HepG2 (cell line): Measurements from ENCODE around the gene ASB3. TPM values are rescaled to one million over a fixed set of nuclear protein-coding genes. Genes with fewer than 3 reads are reported as not detected.

Experiments
- ATAC-seq: fragments of 200-7000 bp; cut with Tn5 transposase; 3 replicates; pipeline ENCODE4 v1.9.1; 2020; ENCODE audit warnings: mild to moderate bottlenecking, moderate library complexity
- BruUV-seq: library from RNA; stranded (reverse); fragments of 400-500 nt; replicated peaks from 2 replicates; lab custom pipeline; 2021; lab: Mats Ljungman, UMichigan
- CTCF ChIA-PET: fragments of 300-600 bp; formaldehyde crosslinking; extraction: SDS; loops from one replicate; lab custom pipeline; 2021; ENCODE audit warnings: low total read pairs, inconsistent platforms, low intra/inter-chr PET ratio; lab: Yijun Ruan, JAX
- POLR2A ChIA-PET: fragments of 350-600 bp; sonication (Branson Sonifier 250); formaldehyde crosslinking; loops from one replicate; lab custom pipeline; 2020; ENCODE audit warnings: antibody characterized with exemption, inconsistent platforms; lab: Yijun Ruan, JAX
- DNase-seq: peaks from one replicate; pipeline ENCODE4 v3.0.0-alpha.2; 2015; ENCODE audit warnings: low spot score
- FAIRE-seq: peaks from 3 replicates; lab custom pipeline; 2011; peaks lifted over from hg19 to GRCh38; lab: Jason Lieb, UNC
- H2AFZ ChIP-seq: one replicate; pipeline ENCODE4 v1.6.1; 2011; ENCODE audit warnings: low read length, inconsistent platforms
- H3K27ac ChIP-seq: fragments of 300-600 bp; 3 replicates; pipeline ENCODE4 v1.8.0; 2011; ENCODE audit warnings: mixed run types, mild to moderate bottlenecking, mixed read lengths, low read length, inconsistent platforms; ENCODE audit not compliant: insufficient read depth; ENCODE audit errors: extremely low read length
- H3K27me3 ChIP-seq, 2 experiments: fragments of 200-600 bp in 1 of 2; 2 replicates in 1 of 2; 3 replicates in 1 of 2; pipeline versions ENCODE4 v1.6.0 to v1.8.0; 2011; ENCODE audit warnings: low read length in 2 of 2, mild to moderate bottlenecking in 2 of 2, moderate library complexity in 2 of 2, inconsistent platforms in 1 of 2; ENCODE audit not compliant: insufficient read depth in 2 of 2, control insufficient read depth in 1 of 2
- H3K36me3 ChIP-seq, 2 experiments: fragments of 200-600 bp in 1 of 2; replicated peaks in 1 of 2; 2 replicates in 1 of 2; 3 replicates in 1 of 2; pipeline versions ENCODE4 v1.5.1 to v1.8.0; 2011; ENCODE audit warnings: low read length in 2 of 2, inconsistent platforms in 1 of 2; ENCODE audit not compliant: insufficient read depth in 2 of 2, control insufficient read depth in 1 of 2
- H3K4me1 ChIP-seq: 2 replicates; pipeline ENCODE4 v1.5.1; 2012; ENCODE audit warnings: low read length, inconsistent platforms; ENCODE audit not compliant: insufficient read depth
- H3K4me2 ChIP-seq: 2 replicates; pipeline ENCODE4 v1.6.0; 2011; ENCODE audit warnings: low read depth, low read length, inconsistent platforms
- H3K4me3 ChIP-seq, 3 experiments: fragments of 200-600 bp in 1 of 3; sonication (generic), shearing (Covaris generic) in 1 of 3; replicated peaks in 1 of 3; 2 replicates each; pipeline ENCODE4 v1.5.1; 2011 to 2016; ENCODE audit warnings: low read length in 3 of 3, inconsistent platforms in 2 of 3, low read depth in 2 of 3, mild to moderate bottlenecking in 2 of 3, control low read depth in 1 of 3, mixed read lengths in 1 of 3; ENCODE audit not compliant: insufficient read depth in 1 of 3
- H3K79me2 ChIP-seq: one replicate; pipeline ENCODE4 v1.6.1; 2011; ENCODE audit warnings: low read length, inconsistent platforms; ENCODE audit not compliant: insufficient read depth
- H3K9ac ChIP-seq: 2 replicates; pipeline ENCODE4 v1.6.0; 2011; ENCODE audit warnings: mild to moderate bottlenecking, low read depth, low read length, inconsistent platforms; ENCODE audit not compliant: insufficient read depth
- H3K9me3 ChIP-seq: 2 replicates; pipeline ENCODE4 v1.5.1; 2012; ENCODE audit warnings: mild to moderate bottlenecking, low read length
- H4K20me1 ChIP-seq: 2 replicates; pipeline ENCODE4 v1.6.0; 2011; ENCODE audit warnings: inconsistent platforms, mild to moderate bottlenecking, low read length, moderate library complexity; ENCODE audit not compliant: insufficient read depth
- AHDC1 ChIP-seq: sonication (generic); formaldehyde crosslinking; IDR thresholded peaks from 2 replicates; pipeline ENCODE4 v1.5.1; 2020; ENCODE audit warnings: mild to moderate bottlenecking, missing genetic modification reagents, borderline replicate concordance
- AKAP8 ChIP-seq: sonication (generic); formaldehyde crosslinking; IDR thresholded peaks from 2 replicates; pipeline ENCODE4 v1.5.1; 2020; ENCODE audit warnings: mild to moderate bottlenecking, missing genetic modification reagents
- ATF1 ChIP-seq: IDR thresholded peaks from 2 replicates; pipeline ENCODE4 v1.6.1; 2016; ENCODE audit warnings: mild to moderate bottlenecking, control low read depth
- MBNL3 ChIP-seq: fragments of 250-450 bp; sonication (Bioruptor Pico); conservative IDR thresholded peaks from 2 replicates; pipeline ENCODE4 v1.8.0; 2022; ENCODE audit warnings: mild to moderate bottlenecking, inconsistent platforms
- MLX ChIP-seq: IDR thresholded peaks from 2 replicates; pipeline ENCODE4 v1.6.1; 2016
- PTBP1 ChIP-seq: fragments of 200-400 bp; formaldehyde crosslinking; IDR thresholded peaks from 2 replicates; pipeline ENCODE4 v1.6.1; 2018; ENCODE audit warnings: low read length, low read depth; ENCODE audit not compliant: poor library complexity, severe bottlenecking
- THAP7 ChIP-seq: sonication (generic); formaldehyde crosslinking; IDR thresholded peaks from 2 replicates; pipeline ENCODE4 v1.8.1; 2023; ENCODE audit warnings: mild to moderate bottlenecking, missing genetic modification reagents
- TIGD3 ChIP-seq: sonication (generic); formaldehyde crosslinking; IDR thresholded peaks from 2 replicates; pipeline ENCODE4 v1.5.1; 2020; ENCODE audit warnings: mild to moderate bottlenecking, missing genetic modification reagents, borderline replicate concordance
- YEATS4 ChIP-seq: sonication (generic); formaldehyde crosslinking; IDR thresholded peaks from 2 replicates; pipeline ENCODE4 v1.4.0; 2020; ENCODE audit warnings: missing genetic modification reagents, borderline replicate concordance
- ZNF160 ChIP-seq: sonication (generic); formaldehyde crosslinking; IDR thresholded peaks from 2 replicates; pipeline ENCODE4 v1.8.0; 2022; ENCODE audit warnings: mild to moderate bottlenecking, inconsistent platforms, missing genetic modification reagents
- ZNF776 ChIP-seq: sonication (generic); formaldehyde crosslinking; IDR thresholded peaks from 2 replicates; pipeline ENCODE4 v1.4.0; 2020; ENCODE audit warnings: mild to moderate bottlenecking, missing genetic modification reagents
- ZNF883 ChIP-seq: sonication (generic); formaldehyde crosslinking; IDR thresholded peaks from 2 replicates; pipeline ENCODE4 v1.5.1; 2020; ENCODE audit warnings: mild to moderate bottlenecking, missing genetic modification reagents; ENCODE audit errors: not compliant biosample characterization
- WGBS: methylation state at CpG from one replicate; pipeline ENCODE4 v1.1.6; 2017; ENCODE audit warnings: low lambda C conversion rate; 5-methylcytosine and 5-hydroxymethylcytosine counted together
- in situ Hi-C: cut with HindIII; loops from 2 replicates; pipeline ENCODE4 v1.10.0; 2017; ENCODE audit warnings: low pct_unique_long_range_greater_than_20kb; ENCODE audit not compliant: extremely low pct_ligation_motif_present
- intact Hi-C: fragments of 100-400 bp; cut with micrococcal nuclease; formaldehyde crosslinking; loops from one replicate; pipeline ENCODE4 v1.10.0; 2022; ENCODE audit not compliant: unreplicated experiment
- polyA plus RNA-seq, 8 experiments: library from polyadenylated mRNA; depleted of rRNA in 3 of 8; stranded (reverse) in 7 of 8; unstranded in 1 of 8; fragments of >200 nt; fragmentation: Illumina TruSeq in 4 of 8; extraction: Trizol in 4 of 8; gene quantifications; 2 replicates each; pipeline versions ENCODE4 v1.2.1 to v1.2.3, GENCODE V29; 2011 to 2016; ENCODE audit warnings: low read depth in 4 of 8, missing spikeins in 1 of 8, mixed read lengths in 1 of 8; ENCODE audit not compliant: insufficient read depth in 1 of 8
- total RNA-seq, 5 experiments: library from RNA; depleted of rRNA; stranded (reverse); fragments of >200 nt; fragmentation: Illumina TruSeq; extraction: Trizol; gene quantifications; 2 replicates each; pipeline ENCODE4 v1.2.3, GENCODE V29; 2016; ENCODE audit warnings: low read depth in 1 of 5

The ASB3 gene
- total and polyA plus RNA-seq, 2 of the 13 experiments (the other 11 are each of a cell fraction or from before 2014, with no cell fraction given) = 40.1 to 41.8 TPM

GRCh38 chr2:53819634-53820033 lies 32.9 kb upstream of the ASB3 start:
- ATAC-seq (no peak; the same call in 2 of the 3 replicates), DNase-seq (no peak), FAIRE-seq (no peak)
- Histone ChIP-seq H3K79me2 (no peaks in the 10 kb centered on the region), H3K4me3 (no peak overlapping the region), H3K9ac (no peak overlapping the region), H4K20me1 (no peaks in the 10 kb centered on the region), H3K9me3 (no peaks in the 10 kb centered on the region), H3K36me3 (peaks cover 12 to 39% of the 10 kb centered on the region in 2 experiments), H3K4me1 (peaks cover 26% of the 10 kb centered on the region), H3K4me2 (no peak overlapping the region), H3K27me3 (no peaks in the 10 kb centered on the region), H2AFZ (no peak overlapping the region), H3K27ac (no peak overlapping the region)
- in situ Hi-C loops = no loop called here
- intact Hi-C loops = no loop called here
- ChIA-PET POLR2A (no interaction called here), CTCF (no interaction called here)
- TF ChIP-seq ZNF883 = no peak
- TF ChIP-seq MBNL3 = no peak
- no peak for TF ChIP-seq TIGD3
- no peak for TF ChIP-seq PTBP1
- TF ChIP-seq THAP7 (CRISPR knock-in tag) = no peak
- no peak for TF ChIP-seq MLX (CRISPR knock-in tag)
- TF ChIP-seq AKAP8 (CRISPR knock-in tag) = no peak
- TF ChIP-seq ATF1 (CRISPR knock-in tag) = no peak
- no peak for TF ChIP-seq YEATS4
- TF ChIP-seq ZNF160 = no peak
- TF ChIP-seq AHDC1 (CRISPR knock-in tag) = no peak
- TF ChIP-seq ZNF776 (CRISPR knock-in tag) = no peak
- 92% methylated on average over 4 of the region's 4 CpGs for WGBS
- BruUV-seq = no TSS peak
